ENCODE data around the gene COL13A1. TPM values are rescaled to one million over a fixed set of nuclear protein-coding genes. Genes with fewer than 3 reads are reported as not detected.

Gene COL13A1
- total and polyA plus RNA-seq, 11 donors = 1.0 to 4.0 (median 1.7) TPM

DNA sequence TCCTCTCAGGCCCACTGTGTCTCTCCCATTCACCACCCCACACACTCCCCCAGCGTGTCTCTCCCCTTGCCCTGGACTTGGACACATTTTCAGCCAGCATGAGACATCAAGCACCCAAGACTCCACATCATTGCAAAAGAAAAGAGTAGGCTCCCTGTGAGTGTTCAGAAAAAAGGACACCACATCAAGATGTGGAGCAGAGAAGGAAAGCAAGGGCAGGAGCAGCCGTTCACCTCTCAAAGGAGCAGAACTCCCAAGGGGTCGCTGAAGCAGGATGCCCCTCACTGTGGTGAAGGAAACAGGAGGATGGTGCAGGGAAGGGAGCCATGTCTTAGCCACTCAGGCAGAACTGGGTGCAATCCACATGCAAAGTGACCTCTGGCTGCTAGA, 161.0 kb downstream of the COL13A1 start:
- 71 to 78% (median 75%) methylated on average over 3 of the region's 3 CpGs for WGBS, 4 donors
- H3K9me3 ChIP-seq = no peaks in the 10 kb centered on the region
- ATAC-seq = no peak
- intact Hi-C loops (cut with DNase I) = no loop called here
- no peak overlapping the region for H3K27ac ChIP-seq
- TF ChIP-seq CTCF (IDR thresholded peaks at IDR 0.05) = no peak
- no peak for TF ChIP-seq POLR2A (IDR thresholded peaks at IDR 0.05)
- no peak overlapping the region for H3K4me3 ChIP-seq
- no peak for DNase-seq
- H3K4me1 ChIP-seq = peaks cover 0 to 27% (median 0%) of the 10 kb centered on the region in 12 donors
- H3K27me3 ChIP-seq = peaks cover 0 to 4% (median 0%) of the 10 kb centered on the region in 9 donors
- H3K36me3 ChIP-seq = no peaks in the 10 kb centered on the region

GRCh38 chr10:69963178-69963834, 161.6 kb downstream of the COL13A1 start:
- intact Hi-C loops (cut with DNase I) = no loop called here
- no peaks in the 10 kb centered on the region for H3K9me3 ChIP-seq
- WGBS, 4 donors = 69 to 85% (median 82%) methylated on average over 6 to 7 of the region's 7 CpGs

GRCh38 chr10:69963835-69964710, 162.4 kb downstream of the COL13A1 start:
- 88 to 92% (median 88%) methylated on average over 11 to 13 of the region's 13 CpGs for WGBS, 4 donors
- intact Hi-C loops (cut with DNase I) = no loop called here
- DNase-seq (peak in 1 of 5 donors; percentile 8), ATAC-seq (no peak)
- H3K4me3 ChIP-seq = no peak overlapping the region
- no peaks in the 10 kb centered on the region for H3K9me3 ChIP-seq
- H3K36me3 ChIP-seq = no peaks in the 10 kb centered on the region
- peaks cover 0 to 4% (median 0%) of the 10 kb centered on the region in 9 donors for H3K27me3 ChIP-seq
- no peak overlapping the region for H3K27ac ChIP-seq
- H3K4me1 ChIP-seq = peaks cover 0 to 27% (median 0%) of the 10 kb centered on the region in 12 donors
- TF ChIP-seq POLR2A (IDR thresholded peaks at IDR 0.05) (no peak), CTCF (IDR thresholded peaks at IDR 0.05) (no peak)

More at GRCh38 chr10:69963178-69963834, 161.6 kb downstream of the COL13A1 start:
- Histone ChIP-seq H3K27ac (no peak overlapping the region), H3K27me3 (peaks cover 0 to 4% (median 0%) of the 10 kb centered on the region in 9 donors), H3K4me1 (peaks cover 0 to 27% (median 0%) of the 10 kb centered on the region in 12 donors), H3K36me3 (no peaks in the 10 kb centered on the region), H3K4me3 (no peak overlapping the region)
- peak in 1 of 5 donors; percentile 1 for DNase-seq
- ATAC-seq = no peak
- TF ChIP-seq POLR2A (IDR thresholded peaks at IDR 0.05) (no peak), CTCF (IDR thresholded peaks at IDR 0.05) (no peak)

GRCh38 chr10:69965086-69965485, 163.4 kb downstream of the COL13A1 start:
- H3K4me1 ChIP-seq = peaks cover 0 to 20% (median 0%) of the 10 kb centered on the region in 12 donors
- intact Hi-C loops (cut with DNase I) = no loop called here
- WGBS, 4 donors = 81 to 84% (median 83%) methylated on average over 3 of the region's 3 CpGs
- TF ChIP-seq POLR2A (IDR thresholded peaks at IDR 0.05) = no peak
- no peak for TF ChIP-seq CTCF (IDR thresholded peaks at IDR 0.05)
- no peak overlapping the region for H3K27ac ChIP-seq
- H3K4me3 ChIP-seq = no peak overlapping the region
- ATAC-seq = no peak
- no peaks in the 10 kb centered on the region for H3K36me3 ChIP-seq
- DNase-seq = no peak
- no peaks in the 10 kb centered on the region for H3K9me3 ChIP-seq
- H3K27me3 ChIP-seq = peaks cover 0 to 4% (median 0%) of the 10 kb centered on the region in 9 donors
